ENCODE measurements around the gene SLC16A4.
"Not testable (repeated sequence)": the region's sequence is repeated elsewhere in the genome, so short reads cannot be mapped to it uniquely, and the experiment has no call there.

The SLC16A4 gene

GRCh38 chr1:110390692-110391245, at the start of gene SLC16A4:
SLC16A4 (minus strand) TSS chr1:110391026; CDS start chr1:110389323, 1,703 bp downstream.
- H3K4me3 ChIP-seq (ENCODE audit: low read length), result no peak within 1 kb of the TSS
- TF ChIP-seq ZNF274 (IDR thresholded peaks at IDR 0.05; ENCODE audit: low read depth, low read length), result no peak

DNA sequence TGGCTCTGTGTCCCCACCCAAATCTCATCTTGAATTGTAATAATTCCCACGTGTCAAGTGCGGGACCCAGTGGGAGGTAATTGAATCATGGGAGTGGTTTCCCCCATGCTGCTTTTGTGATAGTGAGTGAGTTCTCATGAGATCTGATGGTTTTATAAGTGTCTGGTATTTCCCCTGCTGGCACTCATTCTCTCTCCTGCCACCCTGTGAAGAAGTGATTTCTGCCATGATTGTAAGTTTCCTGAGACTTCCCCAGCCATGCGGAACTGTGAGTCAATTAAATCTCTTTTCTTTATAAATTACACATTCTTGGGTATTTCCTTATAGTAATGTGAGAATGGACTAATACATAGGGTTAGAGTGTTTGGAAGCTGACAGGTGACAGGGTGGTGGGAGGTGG, 49.0 kb upstream of the SLC16A4 start:
- not testable (repeated sequence) for H3K4me3 ChIP-seq (ENCODE audit: low read length)

GRCh38 chr1:110438893-110439292, 48.1 kb upstream of the SLC16A4 start:
- no peak overlapping the region for H3K4me3 ChIP-seq (ENCODE audit: low read length)
- no peak for TF ChIP-seq ZNF274 (IDR thresholded peaks at IDR 0.05; ENCODE audit: low read depth, low read length)

DNA sequence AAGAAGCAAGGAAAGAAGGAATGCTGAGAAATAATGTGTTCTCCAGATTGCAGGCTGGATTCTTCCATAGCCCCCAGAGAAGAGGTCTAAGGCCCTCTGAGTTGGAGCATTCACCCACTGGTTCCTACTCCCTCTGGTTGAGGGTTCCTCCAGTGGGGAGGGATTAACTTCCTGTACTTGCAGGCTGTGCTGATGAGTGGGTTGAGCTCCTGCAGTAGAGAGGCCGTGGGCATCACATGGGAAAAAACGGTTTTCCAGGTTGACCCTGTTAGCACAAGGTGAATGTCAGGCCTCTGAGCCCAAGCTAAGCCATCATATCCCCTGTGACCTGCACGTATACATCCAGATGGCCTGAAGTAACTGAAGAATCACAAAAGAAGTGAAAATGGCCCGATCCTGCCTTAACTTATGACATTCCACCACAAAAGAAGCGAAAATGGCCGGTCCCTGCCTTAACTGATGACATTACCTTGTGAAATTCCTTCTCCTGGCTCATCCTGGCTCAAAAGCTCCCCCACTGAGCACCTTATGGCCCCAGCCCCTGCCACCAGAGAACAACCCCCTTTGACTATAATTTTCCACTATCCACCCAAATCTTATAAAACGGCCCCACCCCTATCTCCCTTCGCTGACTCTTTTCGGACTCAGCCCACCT, 46.9 kb upstream of the SLC16A4 start:
- not testable (repeated sequence) for H3K4me3 ChIP-seq (ENCODE audit: low read length)

- no peak for TF ChIP-seq ZNF274 (IDR thresholded peaks at IDR 0.05; ENCODE audit: low read depth, low read length)
- H3K4me3 ChIP-seq (ENCODE audit: low read length), result no peak overlapping the region
Measured at GRCh38 chr1:110436635-110437034, 45.8 kb upstream of the SLC16A4 start.

DNA sequence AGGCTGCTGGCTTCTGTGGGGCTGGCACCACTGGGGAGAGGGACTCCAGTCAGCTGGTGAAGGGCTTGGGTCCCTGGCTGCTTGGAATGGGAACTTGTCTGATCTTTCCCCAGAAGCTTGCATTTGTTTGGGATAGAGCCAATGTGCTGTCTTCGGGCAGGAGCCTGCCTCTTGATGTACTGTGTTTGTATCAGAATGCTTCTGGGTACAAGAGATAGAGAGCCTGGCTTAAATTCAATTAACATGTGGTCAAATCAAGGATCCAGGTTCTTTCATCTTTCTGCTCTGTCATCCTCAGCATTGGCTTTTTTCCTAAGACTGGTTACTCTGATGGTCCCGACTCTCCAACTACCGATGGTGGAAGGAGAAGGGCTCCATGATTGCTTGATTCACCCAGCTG, 44.1 kb upstream of the SLC16A4 start:
- no peak for TF ChIP-seq ZNF274 (IDR thresholded peaks at IDR 0.05; ENCODE audit: low read depth, low read length)
- H3K4me3 ChIP-seq (ENCODE audit: low read length), result no peak overlapping the region

- TF ChIP-seq ZNF274 (IDR thresholded peaks at IDR 0.05; ENCODE audit: low read depth, low read length), result no peak
- no peak overlapping the region for H3K4me3 ChIP-seq (ENCODE audit: low read length)
Measured at GRCh38 chr1:110433803-110434202, 43.0 kb upstream of the SLC16A4 start.

- TF ChIP-seq ZNF274 (IDR thresholded peaks at IDR 0.05; ENCODE audit: low read depth, low read length), result no peak
- H3K4me3 ChIP-seq (ENCODE audit: low read length), result no peak overlapping the region
Measured at GRCh38 chr1:110433213-110433612, 42.4 kb upstream of the SLC16A4 start.

GRCh38 chr1:110430901-110431300, 40.1 kb upstream of the SLC16A4 start:
- no peak for TF ChIP-seq ZNF274 (IDR thresholded peaks at IDR 0.05; ENCODE audit: low read depth, low read length)
- H3K4me3 ChIP-seq (ENCODE audit: low read length), result no peak overlapping the region

DNA sequence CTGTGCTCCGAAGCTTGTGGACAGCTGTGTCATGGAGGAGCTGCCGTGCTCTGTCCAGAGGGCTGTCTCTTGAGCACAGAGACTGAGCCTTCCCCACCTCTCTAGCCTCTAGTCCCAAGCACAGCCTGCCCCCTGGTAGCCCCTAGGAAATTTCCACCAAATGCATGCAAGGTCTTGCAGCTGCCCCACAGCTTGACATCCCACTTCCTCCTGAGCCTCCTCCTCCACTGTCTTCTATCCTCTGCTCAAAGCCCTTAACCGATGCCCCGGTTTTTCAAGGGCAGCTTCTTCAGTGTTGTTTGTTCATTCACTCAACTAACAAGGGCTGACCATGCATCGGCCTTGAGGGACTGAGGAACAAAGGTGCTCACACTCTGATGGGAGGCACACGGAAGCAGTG, 39.5 kb upstream of the SLC16A4 start:
- TF ChIP-seq ZNF274 (IDR thresholded peaks at IDR 0.05; ENCODE audit: low read depth, low read length), result no peak
- H3K4me3 ChIP-seq (ENCODE audit: low read length), result no peak overlapping the region

- no peak for TF ChIP-seq ZNF274 (IDR thresholded peaks at IDR 0.05; ENCODE audit: low read depth, low read length)
- H3K4me3 ChIP-seq (ENCODE audit: low read length), result no peak overlapping the region
Measured at GRCh38 chr1:110428946-110429345, 38.1 kb upstream of the SLC16A4 start.

GRCh38 chr1:110426854-110427253, 36.0 kb upstream of the SLC16A4 start:
- TF ChIP-seq ZNF274 (IDR thresholded peaks at IDR 0.05; ENCODE audit: low read depth, low read length), result no peak
- H3K4me3 ChIP-seq (ENCODE audit: low read length), result no peak overlapping the region

GRCh38 chr1:110425612-110426152, 34.9 kb upstream of the SLC16A4 start:
- H3K4me3 ChIP-seq (ENCODE audit: low read length), result no peak overlapping the region
- no peak for TF ChIP-seq ZNF274 (IDR thresholded peaks at IDR 0.05; ENCODE audit: low read depth, low read length)

- no peak for TF ChIP-seq ZNF274 (IDR thresholded peaks at IDR 0.05; ENCODE audit: low read depth, low read length)
Measured at GRCh38 chr1:110424699-110425611, 34.1 kb upstream of the SLC16A4 start.

More at GRCh38 chr1:110424699-110425611, 34.1 kb upstream of the SLC16A4 start:
- no peak overlapping the region for H3K4me3 ChIP-seq (ENCODE audit: low read length)
